Pons (tissue), 1 donor: Measurements from ENCODE around the gene HTR4.

Source experiments
- DNase-seq: peaks from one replicate; pipeline ENCODE4 v3.0.0-alpha.2; 2016; ENCODE audit warnings: low spot score

HTR4 gene

DNA sequence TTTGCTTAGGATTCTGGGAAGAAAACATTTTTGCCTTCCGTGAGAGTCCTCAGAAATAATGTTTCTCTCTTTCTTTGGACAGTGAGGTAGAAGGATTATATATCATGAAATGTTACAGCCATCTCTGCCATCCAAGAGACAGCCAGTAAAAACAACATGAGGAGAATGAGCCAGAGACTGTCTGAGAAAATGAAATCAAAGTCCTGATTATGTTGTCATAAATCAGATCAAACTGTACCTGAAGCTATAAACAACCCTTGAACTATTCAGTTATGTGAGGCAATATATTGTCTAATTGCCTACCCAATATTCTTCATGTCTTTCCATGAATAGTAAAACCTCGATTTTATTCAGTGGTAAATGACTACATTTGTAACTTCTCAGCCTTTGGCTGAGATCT, 9.2 kb upstream of the HTR4 start:
- no peak for DNase-seq

DNA sequence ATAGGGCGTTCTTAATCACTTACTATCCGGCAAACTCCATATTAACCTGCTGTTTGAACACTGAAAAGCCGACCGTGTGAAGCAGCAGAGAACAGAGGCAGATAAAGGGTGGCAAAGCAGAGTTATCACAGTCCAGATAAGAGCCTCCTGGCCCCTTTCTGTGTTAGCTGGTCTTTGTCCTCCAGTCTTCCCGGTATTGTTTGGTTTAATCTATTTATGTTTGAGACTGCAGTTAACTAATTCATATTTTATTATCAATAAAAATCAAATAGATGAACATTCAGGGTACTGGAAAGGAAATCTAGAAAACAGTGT, 6.0 kb upstream of the HTR4 start:
- DNase-seq: no peak

GRCh38 chr5:148659641-148660345, 5.5 kb upstream of the HTR4 start:
- DNase-seq: no peak

GRCh38 chr5:148653291-148653835, 964 bp downstream of the HTR4 start:
- no peak for DNase-seq

DNA sequence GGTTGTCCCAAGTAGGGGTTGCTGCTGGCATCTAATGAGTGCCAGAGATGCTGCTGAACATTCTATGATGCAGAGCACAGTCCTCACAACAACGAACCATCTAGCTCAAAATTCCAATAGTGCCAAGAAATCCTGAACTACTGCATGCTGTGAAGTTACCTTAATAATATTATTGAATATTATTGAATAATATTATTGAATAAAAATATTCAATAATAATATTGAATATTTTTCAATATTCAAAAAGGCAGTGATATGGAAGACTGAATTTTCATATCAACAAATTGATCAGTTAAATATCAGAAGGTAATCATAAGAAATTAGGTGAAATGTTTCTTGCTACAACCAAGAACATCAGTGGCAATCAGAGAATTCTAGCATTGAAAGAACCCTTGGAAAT, 2.8 kb downstream of the HTR4 start:
- no peak for DNase-seq

DNA sequence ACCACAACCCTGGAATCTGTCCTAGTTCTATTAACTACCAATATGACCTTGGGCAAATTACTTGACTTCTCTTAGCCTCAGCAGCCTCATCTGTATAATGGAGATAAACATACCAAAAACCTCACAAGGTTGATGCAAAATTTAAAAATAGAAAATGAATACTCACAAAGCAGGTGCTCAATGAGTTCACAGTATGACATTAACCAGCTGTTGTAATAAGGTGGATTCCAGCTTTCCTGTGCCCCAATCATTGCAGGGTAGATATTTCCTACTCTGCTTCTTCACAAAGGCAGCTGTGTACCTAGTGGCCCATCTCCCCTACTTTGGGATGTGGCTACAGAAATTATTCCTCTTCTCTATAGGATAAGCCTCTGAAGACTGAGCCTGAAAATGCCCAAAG, 8.8 kb downstream of the HTR4 start:
- DNase-seq: no peak

DNA sequence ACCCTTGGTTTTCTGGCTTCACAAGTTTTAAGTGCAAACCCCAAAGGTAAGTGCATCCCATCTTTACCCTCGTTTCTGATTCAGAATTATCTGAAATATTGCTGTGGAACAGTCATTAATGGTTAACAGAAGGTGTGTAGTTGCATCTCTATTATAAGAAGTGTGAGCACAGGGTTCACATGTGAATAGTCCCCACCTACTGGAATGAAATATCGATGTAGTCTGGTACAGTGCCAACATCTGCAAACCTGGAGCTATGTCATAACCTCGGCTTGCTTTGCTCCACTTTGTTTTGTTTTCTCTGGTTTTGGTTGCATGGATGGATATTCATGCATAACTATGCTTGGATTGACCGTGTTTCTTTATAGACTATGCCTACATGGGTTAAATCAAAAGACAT, 12.6 kb downstream of the HTR4 start:
- DNase-seq: no peak

- DNase-seq: no peak
Measured at GRCh38 chr5:148640471-148640870, 13.9 kb downstream of the HTR4 start.

GRCh38 chr5:148639081-148639480, 15.2 kb downstream of the HTR4 start:
- DNase-seq: no peak

- DNase-seq: no peak
Measured at GRCh38 chr5:148636353-148636752, 18.0 kb downstream of the HTR4 start.

DNA sequence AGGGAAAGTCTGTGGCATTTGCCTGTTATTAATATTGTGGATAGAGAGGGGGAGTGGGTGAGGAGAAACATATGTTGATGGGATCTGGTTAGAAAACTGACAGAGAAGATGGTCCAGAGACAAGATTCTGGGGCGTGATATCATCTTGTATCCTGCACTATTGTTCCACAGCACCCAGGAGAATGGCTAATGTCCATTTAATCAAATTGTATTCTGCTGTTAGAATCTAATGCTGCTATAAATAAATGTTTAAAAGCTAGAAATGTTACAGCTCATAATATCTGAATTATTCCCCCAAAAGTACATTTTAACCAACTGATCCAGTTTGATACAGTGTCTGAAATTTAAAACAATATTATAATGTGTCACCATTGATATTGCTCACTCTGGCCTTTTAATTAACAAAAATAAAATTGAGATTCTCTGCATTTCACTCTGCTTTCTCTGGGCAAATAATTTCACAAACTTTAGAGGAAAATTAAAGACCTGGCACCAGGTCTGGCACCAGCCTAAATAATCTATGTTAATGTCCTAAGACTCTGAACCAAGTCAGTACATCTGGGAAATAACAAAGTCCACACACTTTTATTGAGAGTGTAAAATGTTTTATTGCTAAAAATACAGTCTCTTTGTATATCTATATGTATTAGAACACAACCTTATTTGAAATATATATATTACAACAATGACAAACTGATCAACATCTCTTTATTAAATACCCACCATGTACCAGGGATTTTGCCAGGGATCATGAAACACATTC, 18.8 kb downstream of the HTR4 start:
- DNase-seq: no peak

DNA sequence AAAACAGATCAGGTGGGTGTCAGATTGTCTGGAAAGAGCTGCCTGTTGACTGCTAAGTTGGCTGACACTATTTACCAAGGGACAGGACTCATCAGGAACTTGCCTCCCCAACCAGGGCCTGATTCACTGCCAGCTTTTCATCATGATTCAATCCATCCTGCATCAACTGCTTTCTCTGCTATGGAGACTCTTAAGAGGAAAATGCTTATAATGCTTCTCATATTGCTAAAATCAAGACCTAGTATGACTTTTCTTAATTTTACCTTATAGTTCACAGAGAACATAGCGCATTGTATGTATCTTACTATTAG, 21.3 kb downstream of the HTR4 start:
- no peak for DNase-seq

DNA sequence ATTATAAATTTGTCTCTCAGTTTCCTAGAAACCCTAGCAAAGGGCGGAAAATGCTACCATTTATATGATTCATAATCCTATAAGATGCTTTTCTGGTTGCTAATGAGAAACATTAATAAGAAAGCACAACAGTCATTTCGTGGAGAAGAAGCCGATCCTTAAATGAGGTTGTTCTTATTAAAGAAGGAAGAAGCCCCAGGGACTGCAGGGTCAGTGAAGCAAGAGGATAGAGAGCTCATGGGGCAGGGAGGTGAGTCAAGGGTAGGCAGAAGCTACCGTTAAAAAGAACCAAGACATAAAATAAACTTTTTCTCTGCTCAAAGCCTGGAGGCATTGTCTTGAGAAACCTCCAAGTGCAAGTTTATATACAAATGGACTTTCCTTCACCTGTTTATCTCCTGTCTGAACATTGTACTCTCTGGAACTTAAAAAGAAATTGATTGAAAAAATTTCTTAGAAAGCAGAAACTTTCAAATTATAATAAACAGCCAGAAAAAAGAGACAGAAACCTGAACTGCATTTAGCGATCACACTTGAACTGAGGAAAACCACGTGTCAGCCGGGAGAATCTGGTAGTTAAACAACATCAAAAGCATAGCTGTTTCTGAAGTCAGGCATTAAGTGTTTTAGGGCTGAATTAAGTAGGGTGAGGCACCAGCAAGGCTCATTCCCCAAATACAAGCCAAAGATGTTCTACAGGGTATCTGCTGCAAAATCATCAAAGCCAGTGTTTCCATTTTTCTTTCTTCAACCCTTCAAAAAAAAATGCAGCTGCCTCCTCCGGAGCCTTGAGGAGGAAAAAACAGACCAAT, 21.9 kb downstream of the HTR4 start:
- no peak for DNase-seq

DNA sequence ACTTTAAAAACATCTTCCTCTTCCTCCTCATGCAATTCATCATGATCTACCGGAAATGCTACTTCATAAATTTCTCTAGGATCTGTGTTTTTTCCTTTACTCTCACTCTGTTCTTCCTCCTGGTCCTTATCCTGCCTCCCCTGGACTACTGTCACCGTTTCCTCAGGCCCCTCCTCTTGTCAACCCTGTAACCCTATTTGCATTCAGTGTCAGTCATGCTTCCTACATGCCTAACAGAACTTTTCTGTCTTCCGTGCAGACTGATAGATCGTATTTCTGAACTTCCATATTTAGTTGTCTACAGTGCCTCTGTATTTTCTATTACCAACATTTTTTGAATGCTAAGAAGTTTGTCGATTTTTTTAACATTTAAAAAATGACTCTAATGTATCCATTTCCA, 27.3 kb downstream of the HTR4 start:
- no peak for DNase-seq

- no peak for DNase-seq
Measured at GRCh38 chr5:148626081-148626613, 28.2 kb downstream of the HTR4 start.

- DNase-seq: no peak
Measured at GRCh38 chr5:148625250-148625649, 29.1 kb downstream of the HTR4 start.

DNA sequence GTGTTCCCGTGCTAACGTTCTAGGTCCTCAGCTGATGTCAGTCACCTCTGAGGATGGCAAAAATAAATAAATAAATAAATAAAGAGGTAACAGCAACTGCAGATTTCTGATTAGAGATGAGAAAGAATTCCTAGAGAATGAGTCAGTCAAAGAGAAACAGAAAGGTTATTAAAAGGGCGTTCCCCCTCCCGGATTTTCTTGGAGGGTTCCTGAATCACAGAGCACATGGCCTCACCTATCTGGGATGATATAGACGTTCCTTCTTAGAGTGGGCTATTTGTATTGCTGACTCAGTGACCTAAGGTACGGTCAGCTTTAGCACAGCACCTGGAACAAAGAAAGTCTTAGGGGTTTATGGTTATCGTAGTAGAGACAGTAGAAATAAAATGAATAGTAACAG, 30.6 kb downstream of the HTR4 start:
- no peak for DNase-seq

DNA sequence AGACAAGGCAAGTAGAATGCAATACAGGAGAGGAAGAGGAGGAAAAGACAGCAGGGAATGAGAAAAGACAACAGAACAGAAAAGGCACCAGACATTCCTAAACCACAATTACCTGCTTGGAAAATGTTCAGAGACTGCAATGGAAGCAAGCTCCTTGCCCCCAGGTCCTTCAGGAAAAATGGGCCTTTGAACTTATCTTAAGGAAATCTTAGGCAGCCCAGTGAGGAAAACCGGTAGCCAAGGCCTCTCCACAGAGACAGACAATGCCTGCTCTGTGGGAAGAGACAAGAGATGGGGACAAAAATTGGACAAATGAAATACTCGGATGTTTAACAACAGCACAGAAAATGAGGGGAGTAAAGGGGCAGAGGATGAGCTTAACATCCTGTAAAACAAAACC, 31.2 kb downstream of the HTR4 start:
- no peak for DNase-seq

DNA sequence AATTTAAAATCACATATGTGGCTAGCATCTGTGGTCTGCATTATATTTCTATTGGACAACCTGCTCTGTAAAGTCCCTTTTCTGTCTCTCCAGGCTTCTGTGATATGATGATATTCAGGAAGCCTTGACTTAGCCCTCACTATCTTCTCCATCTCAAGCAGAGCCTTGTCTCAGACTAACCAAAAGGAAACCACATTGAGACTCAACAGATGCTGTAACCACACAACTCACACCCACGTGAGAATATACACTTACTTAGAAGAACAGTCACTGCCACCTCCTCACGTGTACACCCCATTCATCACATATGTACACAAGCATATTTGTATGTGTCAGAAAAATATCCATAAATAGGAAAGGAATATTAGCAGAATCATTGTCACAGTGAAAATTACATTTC, 33.6 kb downstream of the HTR4 start:
- DNase-seq: no peak

DNA sequence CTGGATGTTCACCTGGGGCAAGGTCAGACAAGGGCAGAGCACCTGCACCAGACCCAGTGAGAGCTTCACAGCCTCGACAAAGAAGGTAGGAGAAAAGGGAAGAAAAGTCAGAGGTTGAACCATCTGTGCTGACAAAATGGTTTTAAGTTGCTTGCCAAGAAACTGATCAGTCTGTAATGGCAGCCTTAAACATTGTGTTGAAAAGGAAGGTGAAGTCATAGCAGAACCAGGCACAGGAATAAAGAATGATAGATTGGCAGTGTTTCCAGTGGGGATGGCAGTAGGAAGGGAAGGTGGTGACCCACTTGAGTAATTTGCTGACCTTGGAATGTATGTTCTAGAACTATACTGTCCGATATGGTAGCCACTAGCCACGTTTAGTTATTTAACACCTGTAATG, 34.2 kb downstream of the HTR4 start:
- DNase-seq: no peak

GRCh38 chr5:148619484-148619883, 34.8 kb downstream of the HTR4 start:
- DNase-seq: no peak

DNA sequence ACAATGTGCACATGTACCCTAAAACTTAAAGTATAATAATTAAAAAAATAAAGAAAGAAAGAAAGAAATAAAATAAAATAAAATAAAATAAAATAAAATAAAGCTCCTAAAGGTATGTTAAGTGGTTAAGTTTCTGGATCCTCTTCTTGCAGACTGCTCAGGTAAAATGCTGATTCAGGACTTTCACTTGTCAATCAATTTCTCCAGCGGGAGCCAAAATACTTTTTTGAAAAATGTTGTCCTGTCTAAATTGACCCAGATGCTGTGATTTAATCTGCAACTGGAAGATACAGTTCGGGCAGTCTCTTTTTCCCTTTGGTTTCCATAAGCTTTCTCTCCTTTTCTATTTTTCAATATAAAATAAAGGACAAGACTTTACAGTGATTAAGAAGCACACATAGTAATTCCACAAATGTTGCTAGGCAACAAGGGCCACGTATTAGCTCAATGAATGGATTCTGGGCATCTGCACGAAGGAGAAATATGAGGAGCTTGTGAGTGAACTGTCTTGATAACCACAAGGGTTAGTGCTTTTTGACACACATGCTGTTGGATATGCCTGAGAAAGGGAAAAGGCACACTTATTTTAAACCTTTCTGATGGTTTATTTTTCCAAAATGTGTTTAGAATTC, 38.6 kb downstream of the HTR4 start:
- DNase-seq: no peak
